HepG2 (cell line): ENCODE data around the gene CRYZL1. TPM values are rescaled to one million over a fixed set of nuclear protein-coding genes. Genes with fewer than 3 reads are reported as not detected.

Experiments
- CEBPG ChIP-seq: IDR thresholded peaks from 2 replicates; pipeline ENCODE4 v1.6.1; 2016
- CREM ChIP-seq, 2 experiments: sonication (generic) in 1 of 2; formaldehyde crosslinking in 1 of 2; IDR thresholded peaks; 2 replicates each; pipeline versions ENCODE4 v1.4.0 to v1.6.1; 2016 to 2020; ENCODE audit warnings: antibody characterized with exemption in 1 of 2, mild to moderate bottlenecking in 1 of 2, missing genetic modification reagents in 1 of 2
- GATA4 ChIP-seq: sonication (generic); IDR thresholded peaks from 2 replicates; pipeline ENCODE4 v1.6.1; 2016; ENCODE audit warnings: antibody characterized with exemption, low read depth, borderline replicate concordance
- KDM5A ChIP-seq: fragments of 200-600 bp; sonication (generic); IDR thresholded peaks from 2 replicates; pipeline ENCODE4 v1.7.0; 2018; ENCODE audit warnings: antibody characterized with exemption, mild to moderate bottlenecking, low read length, borderline replicate concordance
- MAFK ChIP-seq, 2 experiments: IDR thresholded peaks in 1 of 2; conservative IDR thresholded peaks in 1 of 2; 2 replicates each; pipeline ENCODE4 v1.6.1; 2011; ENCODE audit warnings: improper control_type of control experiment in 2 of 2, low read length in 2 of 2
- MTA1 ChIP-seq: sonication (generic); formaldehyde crosslinking; IDR thresholded peaks from 2 replicates; pipeline ENCODE4 v1.4.0; 2020; ENCODE audit warnings: missing genetic modification reagents, mild to moderate bottlenecking, borderline replicate concordance
- MYC ChIP-seq: sonication (generic); formaldehyde crosslinking; IDR thresholded peaks from 2 replicates; pipeline ENCODE4 v1.9.0; 2021; ENCODE audit warnings: missing genetic modification reagents, borderline replicate concordance
- NAIF1 ChIP-seq: sonication (generic); formaldehyde crosslinking; IDR thresholded peaks from 2 replicates; pipeline ENCODE4 v1.5.0; 2020; ENCODE audit warnings: mild to moderate bottlenecking, missing genetic modification reagents, borderline replicate concordance
- NR2C2 ChIP-seq: sonication (generic); formaldehyde crosslinking; IDR thresholded peaks from 2 replicates; pipeline ENCODE4 v1.4.0; 2020; ENCODE audit warnings: missing genetic modification reagents, mild to moderate bottlenecking, moderate library complexity, borderline replicate concordance
- POLR2G ChIP-seq: fragments of 200-400 bp; formaldehyde crosslinking; IDR thresholded peaks from 2 replicates; pipeline ENCODE4 v1.6.1; 2018; ENCODE audit warnings: mild to moderate bottlenecking, low read depth, low read length, moderate library complexity
- RARA ChIP-seq: IDR thresholded peaks from 2 replicates; pipeline ENCODE4 v1.6.1; 2016; ENCODE audit warnings: missing genetic modification reagents, missing compliant biosample characterization
- RCOR2 ChIP-seq: IDR thresholded peaks from 2 replicates; pipeline ENCODE4 v1.6.1; 2016; ENCODE audit warnings: missing biosample characterization, missing genetic modification reagents
- REL ChIP-seq: sonication (generic); formaldehyde crosslinking; conservative IDR thresholded peaks from 2 replicates; pipeline ENCODE4 v1.8.0; 2022; ENCODE audit warnings: mild to moderate bottlenecking, missing genetic modification reagents, moderate library complexity
- RFX1 ChIP-seq: fragments of 450-650 bp; IDR thresholded peaks from 2 replicates; pipeline ENCODE4 v1.6.1; 2017
- TBX2 ChIP-seq: sonication (generic); formaldehyde crosslinking; IDR thresholded peaks from 2 replicates; pipeline ENCODE4 v1.5.0; 2020; ENCODE audit warnings: missing genetic modification reagents, mild to moderate bottlenecking, borderline replicate concordance
- THAP9 ChIP-seq: sonication (generic); formaldehyde crosslinking; IDR thresholded peaks from 2 replicates; pipeline ENCODE4; 2020; ENCODE audit warnings: missing genetic modification reagents, mild to moderate bottlenecking, borderline replicate concordance
- TOPORS ChIP-seq: sonication (generic); formaldehyde crosslinking; IDR thresholded peaks from 2 replicates; pipeline ENCODE4 v1.8.0; 2023; ENCODE audit warnings: mild to moderate bottlenecking, missing genetic modification reagents
- U2AF1 ChIP-seq: fragments of 200-400 bp; formaldehyde crosslinking; optimal IDR thresholded peaks from 2 replicates; pipeline ENCODE3; 2017; ENCODE audit warnings: mild to moderate bottlenecking, low read depth, low read length
- U2AF2 ChIP-seq: fragments of 200-400 bp; formaldehyde crosslinking; IDR thresholded peaks from 2 replicates; pipeline ENCODE4 v1.6.1; 2017; ENCODE audit warnings: low read depth, mild to moderate bottlenecking, low read length
- ZBTB3 ChIP-seq: sonication (generic); formaldehyde crosslinking; IDR thresholded peaks from 2 replicates; pipeline ENCODE4 v1.4.0; 2020; ENCODE audit warnings: low read depth, mild to moderate bottlenecking, moderate library complexity, missing genetic modification reagents, borderline replicate concordance
- ZFP62 ChIP-seq: sonication (generic); formaldehyde crosslinking; IDR thresholded peaks from 2 replicates; pipeline ENCODE4 v1.4.0; 2020; ENCODE audit warnings: missing genetic modification reagents
- ZNF24 ChIP-seq: fragments of 450-650 bp; IDR thresholded peaks from 2 replicates; pipeline ENCODE4 v1.6.1; 2017; ENCODE audit warnings: antibody characterized with exemption, mild to moderate bottlenecking
- ZNF496 ChIP-seq: sonication (generic); formaldehyde crosslinking; IDR thresholded peaks from 2 replicates; pipeline ENCODE4 v1.8.1; 2023; ENCODE audit warnings: mild to moderate bottlenecking, moderate library complexity, missing genetic modification reagents; ENCODE audit not compliant: insufficient replicate concordance
- ZNF557 ChIP-seq: sonication (generic); formaldehyde crosslinking; IDR thresholded peaks from 2 replicates; pipeline ENCODE4 v1.4.0; 2020; ENCODE audit warnings: missing genetic modification reagents
- ZNF639 ChIP-seq: conservative IDR thresholded peaks from 2 replicates; pipeline ENCODE4 v1.6.1; 2018; ENCODE audit warnings: missing genetic modification reagents
- ZNF775 ChIP-seq: sonication (generic); formaldehyde crosslinking; IDR thresholded peaks from 2 replicates; pipeline ENCODE4 v1.4.0; 2020; ENCODE audit warnings: missing genetic modification reagents, mild to moderate bottlenecking, moderate library complexity, borderline replicate concordance
- ZSCAN31 ChIP-seq: sonication (generic); formaldehyde crosslinking; IDR thresholded peaks from 2 replicates; pipeline ENCODE4 v1.5.0; 2020; ENCODE audit warnings: low read depth, mild to moderate bottlenecking, missing genetic modification reagents
- polyA plus RNA-seq, 8 experiments: library from polyadenylated mRNA; depleted of rRNA in 3 of 8; stranded (reverse) in 7 of 8; unstranded in 1 of 8; fragments of >200 nt; fragmentation: Illumina TruSeq in 4 of 8; extraction: Trizol in 4 of 8; gene quantifications; 2 replicates each; pipeline versions ENCODE4 v1.2.1 to v1.2.3, GENCODE V29; 2011 to 2016; ENCODE audit warnings: low read depth in 4 of 8, missing spikeins in 1 of 8, mixed read lengths in 1 of 8; ENCODE audit not compliant: insufficient read depth in 1 of 8
- total RNA-seq, 5 experiments: library from RNA; depleted of rRNA; stranded (reverse); fragments of >200 nt; fragmentation: Illumina TruSeq; extraction: Trizol; gene quantifications; 2 replicates each; pipeline ENCODE4 v1.2.3, GENCODE V29; 2016; ENCODE audit warnings: low read depth in 1 of 5

The CRYZL1 gene
- total and polyA plus RNA-seq, 2 of the 13 experiments (the other 11 are each of a cell fraction or from before 2014, with no cell fraction given): 20.3 to 27.7 TPM

- TF ChIP-seq TBX2 (CRISPR knock-in tag) (peak; percentile 11; the same call in 1 of the 2 replicates), ZNF557 (CRISPR knock-in tag) (0 out of 2 replicates have a peak, but pooled peaks have one; percentile 59), ZSCAN31 (CRISPR knock-in tag) (no peak; the same call in 1 of the 2 replicates), KDM5A (no peak; the same call in 1 of the 2 replicates), ZNF775 (no peak), RFX1 (no peak), CREM (IDR thresholded peaks at IDR 0.05) (no peak), CREM (CRISPR knock-in tag; IDR thresholded peaks at IDR 0.05) (no peak), TOPORS (CRISPR knock-in tag) (no peak; the same call in 1 of the 2 replicates), NR2C2 (CRISPR knock-in tag) (no peak; the same call in 1 of the 2 replicates), CEBPG (CRISPR knock-in tag) (no peak), NAIF1 (no peak), ZNF24 (no peak), THAP9 (no peak), RARA (CRISPR knock-in tag) (no peak), U2AF1 (no peak), ZNF496 (no peak), REL (CRISPR knock-in tag) (peak; percentile 63; the same call in 1 of the 2 replicates), ZBTB3 (CRISPR knock-in tag) (no peak), RCOR2 (no peak), U2AF2 (peak; percentile 29; the same call in 1 of the 2 replicates), ZFP62 (CRISPR knock-in tag) (no peak), ZNF639 (CRISPR knock-in tag) (peak; percentile 99), MTA1 (CRISPR knock-in tag) (no peak), MYC (peak; percentile 96), POLR2G (peak; percentile 73), MAFK (conservative IDR thresholded peaks at IDR 0.05 in 1 of 2, IDR thresholded peaks at IDR 0.05 in 1 of 2; ENCODE audit: low read length in 2 of 2) (no peak), GATA4 (no peak; the same call in 1 of the 2 replicates)
These were observed 99.5 kb downstream of the CRYZL1 start, which contains the start of gene GART (continued) for GRCh38 chr21:33541756-33542639.
